SK-MEL-5 (cell line): ENCODE measurements around the gene AKNAD1. TPM values are rescaled to one million over a fixed set of nuclear protein-coding genes. Genes with fewer than 3 reads are reported as not detected.

Experiments used
- DNase-seq: peaks from one replicate; pipeline ENCODE4 v3.0.0-alpha.2; 2016; ENCODE audit warnings: low read depth, low spot score
- in situ Hi-C: cut with HindIII; loops from 2 replicates; pipeline ENCODE4 v1.10.0; 2016; ENCODE audit warnings: low sequenced_read_pairs, high pct_unique_total_duplicates, low pct_unique_long_range_greater_than_20kb
- total RNA-seq: library from RNA; depleted of rRNA; stranded (reverse); fragments of >200 nt; shearing (Covaris generic); gene quantifications from 2 replicates; pipeline ENCODE4 v1.2.3, GENCODE V29; 2014

The AKNAD1 gene
- total RNA-seq, 1 experiment from 2014 or later: 0.13 TPM

- DNase-seq: no peak
- in situ Hi-C loops: no loop called here
These were observed 14.3 kb upstream of the AKNAD1 start for GRCh38 chr1:108871050-108871724.

GRCh38 chr1:108865316-108865910 is 8.5 kb upstream of the AKNAD1 start:
- in situ Hi-C loops: no loop called here
- no peak for DNase-seq

GRCh38 chr1:108863984-108864383 is 7.1 kb upstream of the AKNAD1 start:
- no peak for DNase-seq
- in situ Hi-C loops: no loop called here

GRCh38 chr1:108862698-108863477 is 6.0 kb upstream of the AKNAD1 start:
- DNase-seq: no peak
- in situ Hi-C loops: no loop called here

GRCh38 chr1:108862017-108862610 is 5.2 kb upstream of the AKNAD1 start:
- no peak for DNase-seq
- in situ Hi-C loops: no loop called here

- in situ Hi-C loops: no loop called here
- DNase-seq: no peak
These were observed 4.7 kb upstream of the AKNAD1 start for GRCh38 chr1:108861566-108861965.

GRCh38 chr1:108860190-108860907 is 3.5 kb upstream of the AKNAD1 start:
- DNase-seq: no peak
- in situ Hi-C loops: no loop called here

- in situ Hi-C loops: no loop called here
- no peak for DNase-seq
These were observed 1.5 kb upstream of the AKNAD1 start for GRCh38 chr1:108858230-108858950.

- DNase-seq: no peak
- in situ Hi-C loops: no loop called here
These were observed 2.5 kb downstream of the AKNAD1 start for GRCh38 chr1:108854221-108855019.

- DNase-seq: no peak
- in situ Hi-C loops: no loop called here
These were observed 4.5 kb downstream of the AKNAD1 start for GRCh38 chr1:108852221-108852975.

GRCh38 chr1:108851567-108851966 is 5.3 kb downstream of the AKNAD1 start:
- DNase-seq: no peak
- in situ Hi-C loops: no loop called here

- no peak for DNase-seq
- in situ Hi-C loops: no loop called here
These were observed 6.0 kb downstream of the AKNAD1 start for GRCh38 chr1:108850929-108851328.

GRCh38 chr1:108848806-108849205 is 8.1 kb downstream of the AKNAD1 start:
- in situ Hi-C loops: no loop called here
- no peak for DNase-seq

GRCh38 chr1:108847494-108847893 is 9.4 kb downstream of the AKNAD1 start:
- no peak for DNase-seq
- in situ Hi-C loops: no loop called here

- DNase-seq: no peak
- in situ Hi-C loops: no loop called here
These were observed 10.9 kb downstream of the AKNAD1 start for GRCh38 chr1:108845991-108846390.

- DNase-seq: no peak
- in situ Hi-C loops: no loop called here
These were observed 11.4 kb downstream of the AKNAD1 start for GRCh38 chr1:108845446-108845845.
